GM19395 (cell line): Measurements from ENCODE around the gene ZSCAN10.
"Not testable (repeated sequence)": the region's sequence is repeated elsewhere in the genome, so short reads cannot be mapped to it uniquely, and the experiment has no call there.

Experiments used
- ATAC-seq: cut with Tn5 transposase; IDR thresholded peaks from one replicate; pipeline ENCODE4 v1.9.1; 2021; ENCODE audit warnings: mild to moderate bottlenecking, moderate library complexity; ENCODE audit not compliant: unreplicated experiment

Gene ZSCAN10

GRCh38 chr16:3086596-3087242 lies 12.4 kb downstream of the ZSCAN10 start:
- ATAC-seq: no peak

GRCh38 chr16:3085868-3086595 lies 13.1 kb downstream of the ZSCAN10 start:
- ATAC-seq: no peak

GRCh38 chr16:3084969-3085670 lies 14.0 kb downstream of the ZSCAN10 start:
- no peak for ATAC-seq

- ATAC-seq: no peak
Observed at GRCh38 chr16:3084491-3084890, 14.6 kb downstream of the ZSCAN10 start.

GRCh38 chr16:3083408-3083807 lies 15.7 kb downstream of the ZSCAN10 start:
- ATAC-seq: not testable (repeated sequence)

- ATAC-seq: not testable (repeated sequence)
Observed at GRCh38 chr16:3081957-3082356, 17.1 kb downstream of the ZSCAN10 start.

GRCh38 chr16:3080024-3080423 lies 19.1 kb downstream of the ZSCAN10 start:
- no peak for ATAC-seq

GRCh38 chr16:3076577-3076976 lies 22.5 kb downstream of the ZSCAN10 start:
- ATAC-seq: no peak

- ATAC-seq: not testable (repeated sequence)
Observed at GRCh38 chr16:3075946-3076345, 23.1 kb downstream of the ZSCAN10 start.

GRCh38 chr16:3075523-3075915 lies 23.6 kb downstream of the ZSCAN10 start:
- ATAC-seq: no peak

- ATAC-seq: peak; percentile 77
Observed at GRCh38 chr16:3074860-3075522, 24.1 kb downstream of the ZSCAN10 start.

GRCh38 chr16:3073448-3073847 lies 25.6 kb downstream of the ZSCAN10 start:
- ATAC-seq: no peak

- ATAC-seq: not testable (repeated sequence)
Observed at GRCh38 chr16:3072576-3073263, 26.4 kb downstream of the ZSCAN10 start.

- ATAC-seq: not testable (repeated sequence)
Observed at GRCh38 chr16:3072148-3072547, 26.9 kb downstream of the ZSCAN10 start.

- ATAC-seq: no peak
Observed at GRCh38 chr16:3071655-3072054, 27.4 kb downstream of the ZSCAN10 start.

- ATAC-seq: no peak
Observed at GRCh38 chr16:3070608-3071111, 28.4 kb downstream of the ZSCAN10 start.

- not testable (repeated sequence) for ATAC-seq
Observed at GRCh38 chr16:3069146-3069545, 29.9 kb downstream of the ZSCAN10 start.

GRCh38 chr16:3068487-3068886 lies 30.6 kb downstream of the ZSCAN10 start:
- ATAC-seq: no peak

- ATAC-seq: no peak
Observed at GRCh38 chr16:3066440-3066748, 32.7 kb downstream of the ZSCAN10 start.

GRCh38 chr16:3065742-3066439 lies 33.2 kb downstream of the ZSCAN10 start:
- no peak for ATAC-seq
